Karpas-422 (cell line): ENCODE results near the gene ASIC3. TPM values are rescaled to one million over a fixed set of nuclear protein-coding genes. Genes with fewer than 3 reads are reported as not detected.

Experiments used
- DNase-seq: peaks from one replicate; pipeline ENCODE4 v3.0.0-alpha.2; 2015
- H2AFZ ChIP-seq: fragments of 200-600 bp; sonication (generic); 2 replicates; pipeline ENCODE4 v1.6.1; 2014; ENCODE audit warnings: antibody characterized with exemption, low read length, mixed read lengths
- H3K27ac ChIP-seq: fragments of 200-600 bp; sonication (generic); 2 replicates; pipeline ENCODE4 v1.5.1; 2014; ENCODE audit warnings: mild to moderate bottlenecking, low read length, moderate library complexity
- H3K27me3 ChIP-seq: fragments of 200-600 bp; sonication (generic); 2 replicates; pipeline ENCODE4 v1.6.1; 2014; ENCODE audit warnings: low read length, mixed read lengths
- H3K36me3 ChIP-seq: fragments of 200-600 bp; sonication (generic); 2 replicates; pipeline ENCODE4 v1.6.1; 2014; ENCODE audit warnings: low read length, mixed read lengths; ENCODE audit not compliant: insufficient read depth
- H3K4me1 ChIP-seq: fragments of 200-600 bp; sonication (generic); 2 replicates; pipeline ENCODE4 v1.6.1; 2014; ENCODE audit warnings: mild to moderate bottlenecking, low read length, mixed read lengths
- H3K4me2 ChIP-seq: fragments of 200-600 bp; sonication (generic); 2 replicates; pipeline ENCODE4 v1.6.1; 2014; ENCODE audit warnings: low read length, low read depth, mild to moderate bottlenecking; ENCODE audit not compliant: poor library complexity, severe bottlenecking
- H3K4me3 ChIP-seq: fragments of 200-600 bp; sonication (generic); 2 replicates; pipeline ENCODE4 v1.5.1; 2014; ENCODE audit warnings: mild to moderate bottlenecking, antibody characterized with exemption, low read length, mixed read lengths
- H3K79me2 ChIP-seq: fragments of 200-600 bp; sonication (generic); 2 replicates; pipeline ENCODE4 v1.6.1; 2014; ENCODE audit warnings: mild to moderate bottlenecking, low read length, mixed read lengths
- H3K9ac ChIP-seq: fragments of 200-600 bp; sonication (generic); 2 replicates; pipeline ENCODE4 v1.6.0; 2014; ENCODE audit warnings: low read length
- H3K9me2 ChIP-seq: fragments of 200-600 bp; sonication (generic), shearing (Covaris generic); replicated peaks from 2 replicates; pipeline ENCODE4 v1.6.0; 2014; ENCODE audit warnings: mild to moderate bottlenecking, low read length, moderate library complexity; ENCODE audit not compliant: insufficient read depth
- H3K9me3 ChIP-seq: fragments of 300-700, 200-600 bp; sonication (generic); 2 replicates; pipeline ENCODE4 v1.6.1; 2014; ENCODE audit warnings: low read length, mixed read lengths
- H4K20me1 ChIP-seq: fragments of 200-600 bp; sonication (generic); 2 replicates; pipeline ENCODE4 v1.6.1; 2014; ENCODE audit warnings: mild to moderate bottlenecking, antibody characterized with exemption, low read length, low read depth; ENCODE audit not compliant: insufficient read depth
- total RNA-seq: library from RNA; depleted of rRNA; stranded (reverse); fragments of >200 nt; shearing (Covaris generic); gene quantifications from 2 replicates; pipeline ENCODE4 v1.2.3, GENCODE V29; 2014; ENCODE audit warnings: low replicate concordance; rRNA removed

ASIC3 gene
- 4.5 and 6.2 TPM in 2 replicates for total RNA-seq

- Histone ChIP-seq H3K9me2 (no peaks in the 10 kb centered on the region), H3K4me3 (no peak within 1 kb of the TSS), H3K9me3 (no peaks in the 10 kb centered on the region), H3K9ac (no peak within 1 kb of the TSS), H2AFZ (no peak within 1 kb of the TSS), H3K27ac (no peak within 1 kb of the TSS), H4K20me1 (no peaks in the 10 kb centered on the region), H3K36me3 (no peaks in the 10 kb centered on the region), H3K27me3 (no peaks in the 10 kb centered on the region), H3K79me2 (no peaks in the 10 kb centered on the region), H3K4me1 (no peaks in the 10 kb centered on the region), H3K4me2 (no peak within 1 kb of the TSS)
- DNase-seq, result no peak
These were observed at the start of gene ASIC3 for GRCh38 chr7:151047976-151048815. Gene ASIC3, plus strand, starts transcription at chr7:151048531. Its CDS starts 355 bp downstream, at chr7:151048886.

DNA sequence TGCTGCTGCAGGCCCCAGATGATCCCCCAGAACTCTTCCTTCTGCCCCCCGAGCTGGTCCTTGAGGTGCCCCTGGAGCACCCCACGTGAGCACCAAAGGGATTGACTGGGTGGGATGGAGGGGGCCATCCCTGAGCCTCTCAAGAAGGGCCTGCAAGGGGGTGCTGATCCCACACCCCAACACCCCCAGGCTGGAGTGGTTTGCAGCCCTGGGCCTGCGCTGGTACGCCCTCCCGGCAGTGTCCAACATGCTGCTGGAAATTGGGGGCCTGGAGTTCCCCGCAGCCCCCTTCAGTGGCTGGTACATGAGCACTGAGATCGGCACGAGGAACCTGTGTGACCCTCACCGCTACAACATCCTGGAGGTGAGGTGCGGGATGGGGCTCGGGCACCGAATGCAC, 49.3 kb upstream of the ASIC3 start:
- Histone ChIP-seq H3K9me2 (no peaks in the 10 kb centered on the region), H3K4me3 (no peak overlapping the region), H3K9me3 (no peaks in the 10 kb centered on the region), H3K4me2 (no peak overlapping the region), H2AFZ (no peak overlapping the region), H3K9ac (no peak overlapping the region), H4K20me1 (no peaks in the 10 kb centered on the region), H3K27me3 (no peaks in the 10 kb centered on the region), H3K4me1 (peaks cover 12% of the 10 kb centered on the region), H3K79me2 (no peaks in the 10 kb centered on the region), H3K36me3 (no peaks in the 10 kb centered on the region), H3K27ac (no peak overlapping the region)
- DNase-seq, result no peak

- Histone ChIP-seq H4K20me1 (no peaks in the 10 kb centered on the region), H3K4me3 (no peak overlapping the region), H3K27me3 (no peaks in the 10 kb centered on the region), H3K9ac (no peak overlapping the region), H3K4me1 (peaks cover 6% of the 10 kb centered on the region), H3K4me2 (no peak overlapping the region), H3K36me3 (no peaks in the 10 kb centered on the region), H2AFZ (no peak overlapping the region), H3K79me2 (no peaks in the 10 kb centered on the region), H3K9me3 (no peaks in the 10 kb centered on the region), H3K9me2 (no peaks in the 10 kb centered on the region), H3K27ac (no peak overlapping the region)
- DNase-seq, result no peak
These were observed 48.7 kb upstream of the ASIC3 start for GRCh38 chr7:150999497-151000230.

DNA sequence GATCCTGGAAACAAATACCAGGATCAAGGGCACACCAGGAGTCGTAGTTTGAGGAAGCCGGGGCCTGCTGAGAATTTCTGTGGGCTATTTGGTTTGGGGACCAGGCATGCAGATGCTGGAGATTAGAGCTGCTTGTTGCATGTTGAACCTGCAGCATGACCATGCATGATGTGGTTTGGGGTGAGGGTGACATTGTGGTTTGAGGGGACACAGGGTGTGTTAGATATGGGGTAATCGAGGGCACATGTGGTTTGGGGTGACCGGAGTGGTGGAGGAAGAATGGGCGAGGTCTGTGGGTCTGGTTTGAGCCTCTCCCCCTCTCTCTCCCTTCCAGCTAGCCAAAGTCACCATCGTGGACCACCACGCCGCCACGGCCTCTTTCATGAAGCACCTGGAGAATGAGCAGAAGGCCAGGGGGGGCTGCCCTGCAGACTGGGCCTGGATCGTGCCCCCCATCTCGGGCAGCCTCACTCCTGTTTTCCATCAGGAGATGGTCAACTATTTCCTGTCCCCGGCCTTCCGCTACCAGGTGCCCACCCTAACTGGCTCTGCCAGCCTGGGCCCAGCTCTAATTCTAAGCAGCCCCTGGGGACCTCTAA, 47.3 kb upstream of the ASIC3 start:
- Histone ChIP-seq H3K4me3 (no peak overlapping the region), H3K79me2 (no peaks in the 10 kb centered on the region), H3K4me2 (no peak overlapping the region), H4K20me1 (no peaks in the 10 kb centered on the region), H3K9me2 (no peaks in the 10 kb centered on the region), H2AFZ (no peak overlapping the region), H3K27ac (no peak overlapping the region), H3K9ac (no peak overlapping the region), H3K4me1 (no peaks in the 10 kb centered on the region; the same call in 1 of the 2 replicates), H3K27me3 (no peaks in the 10 kb centered on the region), H3K9me3 (no peaks in the 10 kb centered on the region), H3K36me3 (no peaks in the 10 kb centered on the region)
- DNase-seq, result no peak

DNA sequence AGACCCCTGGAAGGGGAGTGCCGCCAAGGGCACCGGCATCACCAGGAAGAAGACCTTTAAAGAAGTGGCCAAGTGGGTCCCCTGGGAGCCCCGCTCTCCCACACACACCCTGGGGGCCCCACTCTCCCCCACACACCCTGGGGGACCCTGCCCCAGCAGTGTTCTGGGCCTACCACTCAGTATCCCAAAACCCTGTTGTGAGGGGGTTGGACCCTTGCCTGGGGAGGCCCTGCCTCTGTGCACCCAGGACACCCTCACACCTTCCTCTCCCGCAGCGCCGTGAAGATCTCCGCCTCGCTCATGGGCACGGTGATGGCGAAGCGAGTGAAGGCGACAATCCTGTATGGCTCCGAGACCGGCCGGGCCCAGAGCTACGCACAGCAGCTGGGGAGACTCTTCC, 46.8 kb upstream of the ASIC3 start:
- H2AFZ ChIP-seq, result no peak overlapping the region
- no peak overlapping the region for H3K9ac ChIP-seq
- no peaks in the 10 kb centered on the region; the same call in 1 of the 2 replicates for H3K4me1 ChIP-seq

DNA sequence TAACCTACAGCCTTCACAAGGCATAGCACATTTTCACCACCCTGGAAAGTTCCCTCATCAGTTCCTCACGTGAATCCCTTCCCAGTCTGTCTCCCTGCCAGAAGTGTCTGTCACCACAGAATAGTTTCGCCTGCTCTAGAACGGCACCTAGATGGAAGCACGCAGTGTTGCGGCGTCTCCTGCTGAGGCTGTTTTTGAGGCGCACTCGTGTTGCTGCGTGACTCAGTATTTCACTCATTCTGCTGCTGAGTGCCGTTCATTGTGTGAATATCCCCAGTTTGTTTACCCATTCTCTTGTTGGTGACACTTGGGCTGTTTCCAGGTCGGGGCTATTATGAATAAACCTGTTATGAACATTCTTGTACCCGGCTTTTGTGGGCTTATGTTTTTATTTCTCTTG, 44.8 kb upstream of the ASIC3 start:
- Histone ChIP-seq H2AFZ (no peak overlapping the region), H3K4me1 (peaks cover 12% of the 10 kb centered on the region), H3K9me2 (no peaks in the 10 kb centered on the region), H3K27me3 (no peaks in the 10 kb centered on the region), H3K27ac (no peak overlapping the region), H3K4me2 (no peak overlapping the region), H3K36me3 (no peaks in the 10 kb centered on the region), H4K20me1 (no peaks in the 10 kb centered on the region), H3K9me3 (no peaks in the 10 kb centered on the region), H3K9ac (no peak overlapping the region), H3K79me2 (no peaks in the 10 kb centered on the region), H3K4me3 (no peak overlapping the region)
- no peak for DNase-seq

More for the DNA sequence above, 46.8 kb upstream of the ASIC3 start:
- no peak for DNase-seq
- H3K9me3 ChIP-seq, result no peaks in the 10 kb centered on the region
- no peaks in the 10 kb centered on the region for H3K79me2 ChIP-seq
- no peak overlapping the region for H3K27ac ChIP-seq
- H3K36me3 ChIP-seq, result no peaks in the 10 kb centered on the region
- H3K9me2 ChIP-seq, result no peaks in the 10 kb centered on the region
- H3K4me2 ChIP-seq, result no peak overlapping the region
- no peaks in the 10 kb centered on the region for H4K20me1 ChIP-seq
- H3K4me3 ChIP-seq, result no peak overlapping the region
- H3K27me3 ChIP-seq, result no peaks in the 10 kb centered on the region

DNA sequence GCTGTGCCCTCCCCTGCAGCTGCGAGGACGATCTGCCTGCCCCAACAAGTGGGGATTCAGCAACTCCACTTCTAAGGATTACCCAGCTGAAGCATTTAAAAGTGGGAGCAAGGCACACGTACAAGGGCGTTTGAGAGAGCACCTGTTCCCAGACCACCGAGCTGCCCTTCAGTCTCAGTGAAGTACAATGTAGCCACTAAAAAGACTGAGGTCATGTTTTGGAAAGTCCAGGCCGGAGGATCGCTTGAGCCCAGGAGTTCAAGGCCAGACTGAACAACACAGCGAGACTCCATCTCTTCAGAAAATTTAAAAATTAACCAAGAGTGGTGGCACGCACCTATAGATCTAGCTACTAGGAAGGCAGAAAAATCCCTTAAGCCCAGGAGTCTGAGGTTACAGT, 42.8 kb upstream of the ASIC3 start:
- Histone ChIP-seq H4K20me1 (no peaks in the 10 kb centered on the region), H3K27me3 (no peaks in the 10 kb centered on the region), H3K9ac (no peak overlapping the region), H2AFZ (no peak overlapping the region), H3K9me2 (no peaks in the 10 kb centered on the region), H3K4me3 (no peak overlapping the region), H3K79me2 (peaks cover 7% of the 10 kb centered on the region; the same call in 1 of the 2 replicates), H3K27ac (no peak overlapping the region), H3K9me3 (no peaks in the 10 kb centered on the region), H3K36me3 (no peaks in the 10 kb centered on the region), H3K4me2 (no peak overlapping the region), H3K4me1 (peaks cover 30% of the 10 kb centered on the region)
- no peak for DNase-seq
